Amniotic stem cell (primary cell): Measurements from ENCODE around the gene PICALM.

Experiments used
- DNase-seq: peaks from one replicate; lab custom pipeline; 2025; lab: John Stamatoyannopoulos, UW

Gene PICALM

DNA sequence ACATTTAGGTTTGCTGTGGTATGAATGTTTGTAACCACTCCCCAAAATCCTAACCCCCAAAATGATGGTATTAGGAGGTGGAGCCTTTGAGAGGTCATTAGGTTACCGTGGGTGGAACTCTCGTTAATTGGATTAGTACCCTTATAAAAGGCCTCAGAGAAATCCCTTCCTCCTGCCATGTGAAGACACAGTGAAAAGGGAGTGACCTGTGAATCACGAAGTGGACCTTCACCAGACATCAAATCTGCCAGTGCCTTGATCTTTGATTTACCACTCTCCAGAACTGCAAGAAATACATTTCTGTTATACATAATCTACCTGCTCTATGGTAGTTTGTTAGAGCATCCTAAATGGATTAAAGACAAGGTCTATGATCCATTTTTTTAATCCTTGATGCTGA lies 12.6 kb upstream of the PICALM start:
- DNase-seq = no peak

DNA sequence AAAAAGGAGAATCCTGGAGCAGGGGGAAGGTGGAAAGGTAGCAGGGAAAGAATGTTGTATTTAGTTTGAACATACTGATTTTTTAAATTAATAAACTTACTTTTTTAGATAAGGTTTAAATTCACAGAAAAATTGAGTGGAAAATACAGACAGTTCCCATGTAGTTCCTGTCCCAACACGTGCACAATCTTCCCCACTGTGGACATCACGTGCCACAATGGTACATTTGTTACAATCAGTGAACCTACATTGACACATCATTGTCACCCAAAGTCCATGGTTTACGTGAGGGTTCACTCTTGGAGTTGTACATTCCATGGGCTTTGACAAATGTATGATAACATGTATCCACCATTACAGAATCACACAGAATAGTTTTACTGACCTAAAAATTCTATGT lies 10.5 kb upstream of the PICALM start:
- DNase-seq = no peak

DNA sequence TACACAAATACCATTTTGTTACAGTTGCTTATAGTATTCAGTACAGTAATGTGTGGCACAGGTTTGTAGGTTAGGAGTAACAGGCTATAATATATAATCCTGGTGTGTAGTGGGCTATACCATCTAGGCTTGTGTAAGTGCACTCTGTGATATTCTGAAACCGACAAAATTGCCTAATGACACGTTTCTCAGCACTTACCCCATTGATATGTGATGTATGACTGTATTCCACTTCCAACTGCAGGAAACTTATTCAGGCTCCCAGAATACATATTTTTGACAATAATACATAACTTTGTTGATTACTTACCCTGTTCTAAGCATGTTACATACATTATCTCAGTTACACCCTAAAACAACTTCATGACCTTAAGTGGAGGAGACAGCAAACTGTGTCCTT lies 5.1 kb upstream of the PICALM start:
- DNase-seq = no peak

DNA sequence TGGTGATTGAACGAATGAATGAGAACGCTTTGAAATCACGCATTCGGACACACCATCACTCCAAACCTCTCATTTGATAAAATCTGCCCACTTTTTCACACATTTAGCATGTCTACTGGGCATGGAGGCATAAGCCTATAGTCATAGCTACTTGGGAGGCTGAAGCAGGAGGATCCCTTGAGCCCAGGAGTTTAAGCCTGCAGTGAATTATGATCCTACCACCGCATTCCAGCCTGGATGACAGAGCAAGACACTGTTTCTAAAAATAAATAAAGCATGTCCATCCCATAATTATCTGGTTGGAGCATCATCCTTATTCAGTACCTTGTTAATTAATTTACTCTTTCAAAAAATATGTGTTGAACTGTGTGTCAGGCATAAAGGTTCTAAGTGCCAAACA lies 3.3 kb upstream of the PICALM start:
- no peak for DNase-seq

DNA sequence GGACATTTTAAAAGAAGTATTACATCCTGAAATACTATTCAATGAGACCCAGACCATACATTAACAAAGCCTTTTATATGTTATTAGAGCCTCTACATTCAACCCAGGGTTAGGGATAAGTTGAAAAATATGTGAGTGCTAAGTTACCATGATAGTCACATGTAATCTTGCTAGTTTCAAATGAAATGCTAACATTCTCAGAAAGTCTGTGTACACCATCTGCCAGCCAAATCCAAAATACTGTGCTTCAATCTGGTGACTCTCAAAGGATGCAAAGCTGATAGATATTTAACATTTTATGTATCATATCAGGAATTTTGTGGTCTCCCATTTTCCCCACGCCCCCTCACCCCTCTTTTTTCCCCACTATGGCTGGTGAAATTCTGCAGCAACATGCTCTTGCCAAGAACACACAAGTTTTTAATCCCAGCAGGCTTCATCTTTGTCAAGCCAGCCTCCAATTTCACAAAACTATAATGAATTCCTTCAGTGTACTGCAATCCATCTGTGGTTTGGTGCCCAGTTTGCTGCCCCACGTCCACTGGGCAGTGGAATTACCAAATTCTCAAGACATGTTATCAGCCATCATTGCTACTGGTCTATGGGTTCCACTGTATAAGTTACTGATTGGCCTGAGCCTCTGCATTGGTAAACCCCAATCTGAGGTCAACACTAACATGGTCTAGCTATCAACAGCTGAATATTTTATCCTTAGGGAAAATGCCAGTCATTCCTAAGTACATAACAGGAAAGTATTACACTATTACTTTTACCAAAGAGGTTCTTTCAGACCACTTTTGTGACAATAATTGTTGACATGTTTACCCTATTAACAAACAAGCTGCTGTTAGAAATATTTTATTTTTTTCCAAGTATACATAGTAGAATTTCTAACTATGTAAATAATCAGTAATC lies 1.5 kb upstream of the PICALM start:
- DNase-seq = no peak

DNA sequence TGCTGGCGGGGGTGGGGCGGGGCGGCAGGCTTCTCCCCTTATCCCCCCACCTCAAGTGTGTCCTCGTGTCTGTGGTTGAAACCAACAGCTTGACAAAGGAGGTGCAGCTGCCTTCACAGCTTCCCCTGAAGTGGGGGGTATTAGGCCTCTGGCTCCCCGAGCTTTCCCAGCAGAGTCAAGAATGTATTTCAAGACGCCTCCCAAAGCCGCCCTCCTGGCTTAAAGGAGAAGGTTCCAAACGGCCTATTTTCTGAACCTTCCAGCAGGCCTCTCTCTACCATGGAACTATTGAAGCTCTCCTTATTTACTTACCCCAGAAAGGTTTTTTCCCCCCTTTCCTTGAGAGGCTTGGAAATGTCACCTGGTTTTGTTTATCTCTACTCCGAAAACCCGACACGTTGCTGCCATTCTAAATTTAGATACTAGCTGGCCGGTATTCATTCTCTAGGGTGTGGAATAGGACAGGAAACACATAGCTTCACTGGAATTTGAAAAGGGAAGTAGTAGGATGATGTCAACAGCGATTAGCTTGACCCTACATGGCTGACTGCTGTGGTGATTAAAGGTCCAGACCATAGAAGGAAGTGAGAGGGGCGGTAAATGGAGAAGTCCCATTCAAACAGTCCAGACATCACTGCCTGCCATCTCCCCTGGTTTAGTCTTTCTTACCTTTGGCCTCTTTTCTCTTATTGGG lies 671 bp upstream of the PICALM start:
- DNase-seq = peak; percentile 86

DNA sequence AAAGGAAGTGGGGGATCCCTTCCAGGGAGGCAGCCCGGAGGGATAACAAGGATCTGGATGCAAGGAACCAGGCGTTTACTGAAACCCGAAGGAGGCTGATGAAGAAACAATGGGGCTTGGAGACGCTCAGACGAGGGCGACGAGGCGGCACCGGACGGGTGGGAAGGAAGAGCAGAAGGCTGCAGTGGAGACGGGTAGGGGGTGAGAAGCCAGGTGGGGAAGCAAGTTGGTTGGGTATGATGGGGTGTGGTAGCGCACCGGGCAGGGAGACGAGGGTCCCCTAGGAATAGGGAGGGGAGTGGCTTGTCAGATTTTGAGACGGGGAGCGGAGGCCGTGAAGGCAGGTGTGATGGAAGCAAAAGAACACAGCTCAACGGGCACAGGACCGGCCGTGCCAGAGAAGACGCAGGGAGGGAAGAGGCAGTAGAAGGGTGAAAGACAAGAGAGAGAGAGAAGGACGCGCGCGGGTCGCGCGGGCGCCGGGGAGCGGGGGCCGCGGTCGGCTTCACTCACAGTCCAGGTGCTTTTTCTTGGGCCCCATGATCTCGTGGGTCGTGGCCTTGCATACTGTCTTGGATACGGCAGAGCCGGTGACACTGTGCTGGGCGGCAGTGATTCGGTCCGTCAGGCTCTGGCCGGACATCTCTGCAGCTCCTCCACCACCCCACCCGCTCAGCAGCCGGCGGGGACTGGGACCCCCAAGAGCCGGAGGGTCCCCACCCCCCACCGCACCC lies 579 bp downstream of the PICALM start:
- no peak for DNase-seq

DNA sequence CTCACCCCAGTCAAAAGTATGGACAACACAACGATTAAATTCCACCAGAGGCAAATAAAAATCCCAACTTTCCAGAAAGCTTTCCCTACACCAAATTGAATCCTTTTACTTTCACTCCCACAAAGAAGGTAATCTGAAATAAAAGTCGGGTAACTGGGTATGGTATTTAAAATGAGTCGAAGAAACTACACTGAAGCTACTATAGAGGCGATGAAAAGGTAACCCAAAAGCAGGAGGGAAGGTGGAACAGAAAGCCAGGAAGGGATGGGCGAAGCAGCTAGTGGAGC lies 1.1 kb downstream of the PICALM start:
- no peak for DNase-seq

DNA sequence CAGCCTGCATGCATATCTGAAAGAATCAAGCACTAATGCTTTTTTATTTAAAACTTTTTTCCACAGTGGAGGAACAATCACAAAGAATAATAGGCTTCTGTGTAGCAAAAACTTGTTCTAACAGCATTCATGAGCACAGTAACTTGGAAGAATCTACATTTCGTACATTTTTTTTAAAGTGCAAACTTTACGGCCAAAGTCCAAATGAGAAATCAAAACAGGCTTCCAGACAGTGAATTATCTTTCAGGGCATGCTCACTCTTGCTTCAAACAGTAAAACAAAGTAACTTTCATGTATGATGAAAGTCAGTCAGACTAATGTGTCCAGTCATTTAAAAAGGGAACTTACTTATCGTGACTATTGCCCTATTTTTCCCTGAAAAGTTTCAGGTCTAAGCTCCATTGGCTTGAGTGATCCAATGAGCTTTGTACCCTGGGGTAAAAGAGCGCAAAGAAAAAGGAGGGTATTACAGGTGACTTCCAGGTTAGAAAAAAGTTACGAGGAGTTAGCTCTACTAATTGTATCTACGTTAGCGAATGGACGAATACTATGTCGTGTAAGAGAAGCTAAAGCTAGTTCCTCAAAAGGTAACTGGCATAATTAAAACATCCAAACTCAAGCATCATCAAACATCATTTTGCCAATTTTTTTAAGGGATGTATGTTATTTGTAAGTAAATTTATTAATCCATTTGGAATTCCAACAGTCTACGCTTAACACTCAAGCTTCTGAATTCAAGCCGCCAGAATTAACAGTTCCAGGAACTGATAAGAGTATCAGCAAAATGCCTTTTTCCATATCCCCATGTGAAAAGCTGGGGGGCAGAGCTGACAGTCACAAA lies 1.7 kb downstream of the PICALM start:
- DNase-seq = no peak

DNA sequence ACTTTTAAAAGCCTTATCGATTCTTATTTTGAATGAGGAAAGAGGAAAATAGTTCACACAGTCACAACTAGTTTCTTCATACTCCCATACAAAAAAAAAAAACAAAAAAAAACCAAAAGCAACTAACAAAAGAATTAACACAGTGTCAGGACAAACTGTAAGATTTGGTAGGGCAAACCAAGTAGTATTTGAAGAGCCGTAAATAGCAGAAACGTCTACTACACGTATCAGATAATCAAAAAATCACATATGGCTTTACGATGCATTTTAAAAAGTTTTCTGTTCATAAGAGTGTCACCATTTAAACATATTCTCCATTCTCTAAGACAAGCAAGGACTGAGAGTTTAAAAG lies 2.3 kb downstream of the PICALM start:
- DNase-seq = no peak

DNA sequence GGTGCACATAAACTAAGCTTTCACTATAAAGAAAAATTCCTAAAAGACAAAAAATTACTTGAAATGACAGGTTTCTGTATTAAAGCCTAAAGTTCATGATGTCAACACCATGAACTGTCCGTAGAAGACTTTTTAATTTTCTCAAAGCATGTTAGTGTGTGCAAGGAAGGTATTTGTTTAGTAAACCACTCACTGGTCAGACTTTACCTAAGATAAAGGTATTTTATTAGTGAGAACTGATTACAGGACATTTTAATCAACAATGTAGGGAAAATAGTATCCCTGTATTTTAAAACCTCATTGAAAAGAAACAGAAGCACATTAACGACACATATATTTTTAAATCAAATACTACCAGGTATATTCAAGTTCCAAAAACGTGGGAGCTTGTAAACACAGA lies 2.9 kb downstream of the PICALM start:
- no peak for DNase-seq

DNA sequence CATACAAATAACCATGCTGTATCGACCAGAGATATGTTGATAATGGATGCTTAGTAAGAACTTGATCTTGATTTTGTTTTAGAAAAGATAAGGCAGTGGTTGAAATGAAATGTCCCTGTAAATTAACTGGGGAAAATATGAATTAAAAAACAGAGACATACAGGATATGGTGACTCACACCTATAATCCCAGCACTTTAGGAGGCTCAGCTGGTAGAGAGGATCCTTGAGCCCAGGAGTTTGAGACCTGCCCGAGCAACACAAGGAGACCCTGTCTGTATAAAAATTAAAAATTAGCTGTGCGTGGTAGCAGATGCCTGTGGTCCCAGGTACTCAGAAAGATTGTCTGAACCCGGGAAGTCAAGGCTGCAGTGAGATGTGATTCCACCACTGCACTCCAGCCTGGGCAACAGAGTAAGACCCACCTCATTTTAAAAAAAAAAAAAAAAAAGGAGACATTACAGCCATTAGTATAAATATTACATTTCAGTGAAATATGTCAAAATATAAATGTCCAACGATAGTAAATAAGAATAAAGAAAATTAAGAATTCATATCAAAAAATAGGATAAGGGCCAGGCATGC lies 4.6 kb downstream of the PICALM start:
- no peak for DNase-seq

DNA sequence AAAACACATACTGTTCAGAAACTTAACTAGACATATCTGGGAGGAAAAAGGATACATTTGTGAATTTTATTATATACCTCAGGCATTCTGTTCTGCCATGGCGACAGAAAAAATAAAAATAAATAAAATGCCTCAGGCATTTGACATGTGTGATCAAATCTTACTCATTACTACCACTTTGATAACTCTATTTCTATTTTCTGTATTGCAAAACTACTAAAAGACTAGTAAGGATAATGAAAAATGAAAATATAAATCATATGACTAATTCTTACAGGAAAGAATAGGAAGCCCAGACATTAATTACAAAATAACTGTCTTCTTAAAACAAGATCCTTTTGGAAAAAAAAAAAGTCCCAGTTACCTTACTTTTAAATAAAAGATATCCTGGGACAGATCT lies 5.3 kb downstream of the PICALM start:
- no peak for DNase-seq

DNA sequence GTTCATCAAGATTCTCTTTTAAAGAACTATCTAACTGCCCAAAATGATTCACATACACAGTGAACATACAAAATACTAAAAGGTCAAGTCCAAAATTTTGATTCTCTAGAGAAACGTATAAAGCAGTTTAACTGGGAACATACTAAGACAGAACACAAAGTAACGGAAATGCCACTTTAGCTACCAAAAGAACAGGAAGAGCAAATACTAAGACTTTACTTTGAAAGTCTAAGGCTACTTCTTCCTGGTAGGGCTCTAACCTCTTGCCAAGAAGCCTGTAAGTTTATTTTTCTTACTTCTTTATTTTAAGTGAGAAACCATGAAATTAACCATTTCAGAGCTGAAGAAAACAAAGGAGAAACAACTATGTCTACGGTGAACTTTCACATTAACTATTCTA lies 6.2 kb downstream of the PICALM start:
- DNase-seq = no peak

DNA sequence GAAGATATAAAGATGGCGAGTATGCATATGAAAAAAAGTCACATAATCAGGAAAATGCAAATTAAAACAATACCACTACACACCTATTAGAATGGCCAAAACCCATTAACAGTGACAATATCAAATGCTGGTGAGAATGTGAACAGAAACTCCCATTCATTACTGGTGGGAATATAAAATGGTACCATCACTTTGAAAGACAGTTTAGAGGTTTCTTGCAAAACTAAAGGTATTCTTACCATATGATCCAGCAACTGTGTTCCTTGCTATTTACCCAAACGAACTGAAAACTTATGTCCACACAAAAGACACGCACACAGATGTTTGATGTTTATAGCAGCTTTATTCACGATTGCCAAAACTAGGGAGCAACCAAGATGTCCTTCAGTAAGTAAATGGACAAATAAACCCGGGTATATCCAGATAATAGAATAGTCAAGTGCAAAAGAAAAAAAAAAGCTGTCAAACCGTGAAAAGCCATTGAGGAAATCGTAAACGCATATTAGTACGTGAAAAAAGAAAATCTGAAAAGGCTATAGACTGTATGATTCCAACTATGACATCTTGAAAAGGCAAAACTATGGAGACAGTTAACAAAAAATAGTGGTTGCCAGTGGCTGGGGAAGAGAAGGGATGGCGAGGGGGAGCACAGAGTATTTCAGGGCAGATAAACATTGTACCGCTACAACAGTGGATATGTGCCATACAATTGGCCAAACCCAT lies 7.2 kb downstream of the PICALM start:
- no peak for DNase-seq

DNA sequence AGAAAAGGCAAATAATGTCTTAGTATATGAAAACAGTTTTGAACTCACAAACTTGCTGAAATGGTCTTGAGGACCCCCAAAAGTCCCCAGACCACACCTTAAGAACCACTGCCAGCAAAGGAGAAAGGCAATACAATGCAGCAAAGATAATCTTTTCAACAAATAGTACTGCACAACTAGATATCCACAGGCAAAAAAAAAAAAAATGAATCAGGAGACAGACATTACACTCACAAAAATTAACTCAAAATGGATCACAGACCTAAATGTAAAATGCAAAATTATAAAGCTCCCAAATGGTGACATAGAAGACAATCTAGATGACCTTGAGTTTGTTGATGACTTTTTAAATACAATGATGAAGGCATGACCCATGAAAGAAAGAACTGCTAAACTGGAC lies 8.3 kb downstream of the PICALM start:
- DNase-seq = no peak

DNA sequence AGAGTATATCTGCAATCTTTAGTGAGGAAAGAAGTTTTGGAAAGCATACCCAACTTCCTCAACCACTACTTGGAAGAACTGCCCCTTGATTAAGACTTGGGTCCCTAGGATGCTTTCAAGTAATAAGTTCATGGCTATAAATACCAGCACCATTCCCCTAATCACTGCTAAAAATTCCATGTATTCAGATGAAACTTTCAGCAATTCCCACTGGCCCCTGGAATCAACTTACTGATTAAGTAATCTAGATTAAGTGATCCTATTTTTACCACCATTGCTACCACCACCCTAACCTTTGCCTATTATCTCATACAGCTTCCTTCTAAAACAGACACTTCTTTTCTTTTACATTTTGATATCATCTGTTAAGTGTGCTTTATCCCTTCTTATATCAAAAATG lies 10.5 kb downstream of the PICALM start:
- DNase-seq = no peak

DNA sequence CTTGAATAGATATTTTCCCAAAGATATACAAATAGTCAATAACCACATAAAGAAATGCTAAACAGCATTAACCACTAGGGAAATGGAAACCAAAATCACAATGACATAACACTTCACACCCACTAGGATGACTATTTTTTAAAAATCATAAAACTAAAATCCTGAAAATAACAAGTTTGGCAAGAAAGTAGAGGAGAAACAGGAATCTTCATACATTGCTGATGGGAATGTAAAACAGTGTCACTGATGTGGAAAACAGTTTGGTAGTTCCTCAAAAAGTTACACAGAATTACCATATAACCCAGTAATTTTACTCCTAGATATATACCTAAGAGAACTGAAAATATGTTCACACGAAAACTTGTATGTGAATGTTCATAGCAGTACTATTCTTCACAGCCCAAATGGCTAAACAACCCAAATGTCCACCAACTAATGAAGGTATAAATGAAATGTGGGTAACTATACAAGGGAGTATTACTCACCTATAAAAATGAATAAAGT lies 12.5 kb downstream of the PICALM start:
- DNase-seq = no peak

DNA sequence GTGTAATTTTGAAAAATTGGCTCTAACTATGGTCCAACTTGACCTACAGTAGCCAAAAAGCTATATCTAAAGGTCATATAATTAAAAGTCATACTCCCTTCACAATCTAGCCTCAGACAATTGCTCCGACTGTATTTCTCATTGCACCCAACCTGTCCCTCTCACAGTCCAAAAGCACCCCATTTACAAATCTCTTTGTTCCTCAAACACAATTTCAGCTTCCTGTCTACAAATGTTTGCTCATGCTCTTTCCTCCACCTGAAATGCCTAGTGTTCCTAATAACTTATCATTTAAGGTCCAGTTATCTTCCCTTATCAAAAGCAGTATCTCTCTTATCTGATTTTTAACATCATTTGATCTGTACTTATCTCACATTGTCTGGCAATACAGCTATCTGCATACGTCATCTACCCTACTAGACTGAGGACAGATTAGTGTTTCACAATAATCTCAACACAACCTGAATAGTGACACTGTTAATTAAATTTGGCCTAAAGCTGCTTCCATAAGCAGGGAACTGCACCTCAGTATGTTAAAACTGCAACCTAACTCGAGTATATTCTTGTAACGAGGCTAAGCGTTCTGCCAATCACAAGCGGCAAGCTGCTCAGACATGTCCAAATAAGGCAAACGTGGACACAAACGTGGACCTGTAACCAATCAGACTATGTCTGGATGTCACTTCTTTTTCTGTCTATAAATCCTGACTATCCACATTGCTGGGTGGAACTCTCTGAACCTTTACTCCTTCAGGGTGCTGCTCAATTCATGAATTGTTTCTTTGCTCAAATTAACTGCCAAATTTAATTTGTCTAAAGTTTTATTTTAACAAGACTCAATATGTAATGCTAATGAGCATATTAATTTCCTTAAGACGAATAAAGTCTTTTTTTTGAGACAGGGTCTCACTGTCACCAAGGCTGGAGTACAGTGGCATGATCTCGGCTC lies 15.9 kb downstream of the PICALM start:
- no peak for DNase-seq

DNA sequence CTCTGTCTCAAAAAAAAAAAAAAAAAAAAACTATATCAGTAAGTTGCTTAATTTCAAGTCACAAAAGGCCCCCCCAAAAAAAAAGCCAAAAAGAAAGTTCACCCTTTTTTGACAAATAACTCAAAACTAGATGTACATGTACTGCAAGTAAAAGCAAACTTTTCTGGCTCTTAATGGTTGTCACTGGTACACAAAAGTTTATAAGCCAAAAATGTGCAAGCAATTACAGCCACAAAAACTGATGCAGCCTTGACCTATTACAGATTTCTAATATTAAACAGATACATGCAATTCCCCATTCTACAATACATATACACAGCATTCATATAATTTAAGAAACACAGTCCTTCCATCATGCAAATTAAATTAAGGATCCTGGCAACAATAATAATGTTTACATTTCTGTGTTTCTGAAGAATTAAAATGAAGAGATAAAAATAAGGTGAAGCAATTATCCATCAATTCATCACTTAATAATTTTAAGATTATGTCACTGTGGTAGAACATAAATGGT lies 18.6 kb downstream of the PICALM start:
- no peak for DNase-seq
